ENCODE measurements around the gene NAA60. TPM values are rescaled to one million over a fixed set of nuclear protein-coding genes. Genes with fewer than 3 reads are reported as not detected.

Gene NAA60
- total RNA-seq (2016; rRNA removed; fragmentation: Illumina TruSeq; extraction: Trizol) (14.7 and 16.9 TPM in 2 replicates), polyA plus RNA-seq (2011; rRNA removed) (29.9 and 32.0 TPM in 2 replicates), polyA minus RNA-seq (2011; rRNA and poly(A)+ RNA removed; ENCODE audit: low replicate concordance) (16.6 and 30.8 TPM in 2 replicates), Bru-seq, nascent RNA (percentile 78 among the genes with signal in this experiment), BruChase-seq, experiment 1, labeled RNA remaining after a 6-hour chase (percentile 95 among the genes with signal in this experiment), BruChase-seq, experiment 2, labeled RNA remaining after a 2-hour chase (percentile 95 among the genes with signal in this experiment)
- 13.0 and 15.0 TPM in 2 replicates for total RNA-seq (2016; cell fraction: cytosol; rRNA removed; fragmentation: Illumina TruSeq; extraction: Trizol; ENCODE audit: low read depth)
- 13.7 and 14.1 TPM in 2 replicates for total RNA-seq (2016; cell fraction: insoluble cytoplasmic fraction; rRNA removed; fragmentation: Illumina TruSeq; extraction: Trizol)
- total RNA-seq (2016; cell fraction: membrane; rRNA removed; fragmentation: Illumina TruSeq; extraction: Trizol), result 21.1 and 21.2 TPM in 2 replicates
- 17.3 and 20.1 TPM in 2 replicates for total RNA-seq (2016; cell fraction: nucleus; rRNA removed; fragmentation: Illumina TruSeq; extraction: Trizol)
- 19.5 and 30.9 TPM in 2 replicates for polyA plus RNA-seq (2011; cell fraction: cytosol; rRNA removed)
- polyA plus RNA-seq (2011; cell fraction: nucleus; rRNA removed), result 47.2 and 62.5 TPM in 2 replicates
- 44.9 and 50.3 TPM in 2 replicates for polyA plus RNA-seq (2012)
- polyA plus RNA-seq (2016; cell fraction: cytosol; fragmentation: Illumina TruSeq; extraction: Trizol; ENCODE audit: low read depth), result 21.5 and 26.6 TPM in 2 replicates
- 42.7 and 56.8 TPM in 2 replicates for polyA plus RNA-seq (2016; cell fraction: insoluble cytoplasmic fraction; fragmentation: Illumina TruSeq; extraction: Trizol; ENCODE audit: low read depth)
- 47.4 and 51.4 TPM in 2 replicates for polyA plus RNA-seq (2016; cell fraction: membrane; fragmentation: Illumina TruSeq; extraction: Trizol; ENCODE audit: low read depth)
- 68.2 and 80.3 TPM in 2 replicates for polyA plus RNA-seq (2016; cell fraction: nucleus; fragmentation: Illumina TruSeq; extraction: Trizol; ENCODE audit: insufficient read depth, low read depth)
- 13.0 and 19.4 TPM in 2 replicates for polyA minus RNA-seq (2011; cell fraction: cytosol; rRNA and poly(A)+ RNA removed)
- 26.0 and 27.7 TPM in 2 replicates for polyA minus RNA-seq (2011; cell fraction: nucleus; rRNA and poly(A)+ RNA removed)
- long read RNA-seq, experiment 1, transcript NAA60-229 (7 exons, 2,531 nt), result major isoform, 16 of 46 reads
- long read RNA-seq, experiment 1, transcript NAA60-203 (7 exons, 2,619 nt), result minor isoform, 6 of 46 reads
- long read RNA-seq, experiment 1, partial matches to known transcripts, result 7 of 46 reads
- long read RNA-seq, experiment 1, other reads (novel, unspliced or antisense), result 10 of 46 reads
- long read RNA-seq, experiment 2, transcript NAA60-229 (7 exons, 2,531 nt), result major isoform, 57 of 122 reads
- long read RNA-seq, experiment 2, transcript NAA60-203 (7 exons, 2,619 nt), result minor isoform, 13 of 122 reads
- long read RNA-seq, experiment 2, partial matches to known transcripts, result 23 of 122 reads
- long read RNA-seq, experiment 2, other reads (novel, unspliced or antisense), result 19 of 122 reads

GRCh38 chr16:3443108-3444031, at the start of gene NAA60, which contains the start of gene ZNF597:
NAA60 (plus strand) TSS chr16:3443680; CDS start chr16:3476228, 32,548 bp downstream.
ZNF597 (minus strand) TSS chr16:3443504; CDS start chr16:3443153, 351 bp downstream.
- Histone ChIP-seq H2AFZ (ENCODE audit: low read length) (no peak within 1 kb of the TSS), H3K4me3 (replicated peaks in 1 of 3; ENCODE audit: insufficient read depth in 1 of 3, low read depth in 2 of 3, low read length in 3 of 3) (peak within 1 kb of the TSS; percentile 66 to 76 (median 75)), H3K4me2 (ENCODE audit: low read depth, low read length) (peak within 1 kb of the TSS; percentile 70), H3K36me3 (replicated peaks in 1 of 2; ENCODE audit: control insufficient read depth in 1 of 2, insufficient read depth in 2 of 2, low read length in 2 of 2) (peaks cover 0 to 2% of the 10 kb centered on the region in 2 experiments; a peak in 1 of 5 replicates), H3K9ac (ENCODE audit: insufficient read depth, low read depth, low read length) (peak within 1 kb of the TSS; percentile 88), H3K27ac (ENCODE audit: extremely low read length, insufficient read depth, low read length) (peak within 1 kb of the TSS; percentile 78), H3K27me3 (ENCODE audit: control insufficient read depth in 1 of 2, insufficient read depth in 2 of 2, low read length in 2 of 2) (no peaks in the 10 kb centered on the region; a peak in 1 of 5 replicates), H3K9me3 (ENCODE audit: low read length) (no peaks in the 10 kb centered on the region), H3K4me1 (ENCODE audit: insufficient read depth, low read length) (peaks cover 66% of the 10 kb centered on the region), H3K79me2 (ENCODE audit: insufficient read depth, low read length) (peaks cover 42% of the 10 kb centered on the region), H4K20me1 (ENCODE audit: insufficient read depth, low read length) (no peaks in the 10 kb centered on the region; the same call in 1 of the 2 replicates)
- WGBS (ENCODE audit: low lambda C conversion rate), result 57% methylated on average over 55 of the region's 61 CpGs
- FAIRE-seq (peak; percentile 93), ATAC-seq (peak; percentile 94), DNase-seq (ENCODE audit: low spot score) (peak; percentile 93)
- TSS peak; percentile 58 for BruUV-seq (replicated peaks)
- ChIA-PET CTCF (ENCODE audit: low intra/inter-chr PET ratio, low total read pairs) (no interaction called here), POLR2A (interaction anchor here (1.0 to 3.0 kb wide), 10 partner anchors 9 to 184 kb away, joined by 3 to 46 read pairs (median 5); partner anchors contain the start of genes ZNF174 and ZSCAN32)
- intact Hi-C loops (cut with micrococcal nuclease; ENCODE audit: unreplicated experiment) (loop anchor here (2.0 to 5.0 kb wide), 2 partner anchors 15 to 41 kb away; partner anchors contain the start of genes ZNF174 and ZSCAN32), in situ Hi-C loops (cut with HindIII; ENCODE audit: extremely low pct_ligation_motif_present, low pct_unique_long_range_greater_than_20kb) (no loop called here)
- TF ChIP-seq KLF9 (CRISPR knock-in tag; IDR thresholded peaks at IDR 0.05; ENCODE audit: low read depth), result 0 out of 2 replicates have a peak, but pooled peaks have one; percentile 14
- TF ChIP-seq ZNF670 (CRISPR knock-in tag; IDR thresholded peaks at IDR 0.05; ENCODE audit: borderline replicate concordance), result no peak
- no peak for TF ChIP-seq ZNF891 (CRISPR knock-in tag; IDR thresholded peaks at IDR 0.05)
- no peak for TF ChIP-seq ZNF776 (CRISPR knock-in tag; IDR thresholded peaks at IDR 0.05)
- TF ChIP-seq POLR2G (IDR thresholded peaks at IDR 0.05; ENCODE audit: low read depth, low read length), result peak; percentile 67
- TF ChIP-seq ZSCAN5A (CRISPR knock-in tag; IDR thresholded peaks at IDR 0.05; ENCODE audit: borderline replicate concordance), result no peak
- TF ChIP-seq PCBP1 (IDR thresholded peaks at IDR 0.05; ENCODE audit: borderline replicate concordance, low read depth, low read length), result no peak
- TF ChIP-seq HDAC6 (IDR thresholded peaks at IDR 0.05; ENCODE audit: low read depth, low read length), result no peak
- no peak for TF ChIP-seq NONO (IDR thresholded peaks at IDR 0.05)
- TF ChIP-seq NONO (CRISPR knock-in tag; conservative IDR thresholded peaks at IDR 0.05), result no peak
- peak; percentile 39; the same call in 1 of the 2 replicates for TF ChIP-seq SIN3A (IDR thresholded peaks at IDR 0.05; ENCODE audit: borderline replicate concordance, low read depth, low read length)
- no peak for TF ChIP-seq SALL2 (CRISPR knock-in tag; IDR thresholded peaks at IDR 0.05)
- TF ChIP-seq ZNF235 (CRISPR knock-in tag; IDR thresholded peaks at IDR 0.05; ENCODE audit: borderline replicate concordance), result no peak
- TF ChIP-seq PAX8 (CRISPR knock-in tag; IDR thresholded peaks at IDR 0.05; ENCODE audit: borderline replicate concordance), result no peak
- no peak for TF ChIP-seq NR2F2 (IDR thresholded peaks at IDR 0.05; ENCODE audit: borderline replicate concordance, low read depth)
